Measurements from ENCODE around the gene CLPSL1. TPM values are rescaled to one million over a fixed set of nuclear protein-coding genes. Genes with fewer than 3 reads are reported as not detected.
"Not testable (repeated sequence)": the region's sequence is repeated elsewhere in the genome, so short reads cannot be mapped to it uniquely, and the experiment has no call there.

CLPSL1 gene
- not detected for total RNA-seq

GRCh38 chr6:35780719-35781118, at the start of gene CLPSL1:
TSS of gene CLPSL1 (plus strand) at chr6:35781019. CDS start at chr6:35781111, 92 bp downstream.
- CTCF ChIA-PET: no interaction called here
- POLR2A ChIA-PET: no interaction called here
- H3K9me3 Mint-ChIP-seq (ENCODE audit: low read depth): no peaks in the 10 kb centered on the region

GRCh38 chr6:35731414-35731735, 49.4 kb upstream of the CLPSL1 start:
- H3K36me3 Mint-ChIP-seq (ENCODE audit: low read depth): no peaks in the 10 kb centered on the region
- POLR2A ChIA-PET: interaction anchor here (0.6 to 1.1 kb wide), 2 partner anchors 11 to 220 kb away, joined by 3 to 6 read pairs; no protein-coding TSS in a partner anchor
- intact Hi-C loops (cut with DNase I, micrococcal nuclease): loop anchor here (1.0 to 5.0 kb wide), 7 partner anchors 62 to 711 kb away; partner anchors contain the start of genes BRPF3 (in 1 of the 2), FANCE (in 1 of the 2), KCTD20 (in 1 of the 2) and PXT1 (in 1 of the 2)
- ATAC-seq: peak; percentile 43
- peak overlapping the region; percentile 77 for H3K4me3 Mint-ChIP-seq
- peaks cover 88% of the 10 kb centered on the region for H3K4me1 Mint-ChIP-seq
- CTCF ChIA-PET: interaction anchor here (1.1 to 1.8 kb wide), 8 partner anchors 12 to 140 kb away, joined by 3 to 5 read pairs (median 4); no protein-coding TSS in a partner anchor
- peak overlapping the region; percentile 95 for H3K27ac Mint-ChIP-seq
- H3K27me3 Mint-ChIP-seq: no peaks in the 10 kb centered on the region
- no peaks in the 10 kb centered on the region for H3K9me3 Mint-ChIP-seq (ENCODE audit: low read depth)
- DNase-seq: peak; percentile 97

More at GRCh38 chr6:35780719-35781118, at the start of gene CLPSL1:
- intact Hi-C loops (cut with DNase I, micrococcal nuclease): no loop called here
- H3K27ac Mint-ChIP-seq: no peak within 1 kb of the TSS
- no peak for DNase-seq
- H3K4me1 Mint-ChIP-seq: peaks cover 5% of the 10 kb centered on the region
- H3K36me3 Mint-ChIP-seq (ENCODE audit: low read depth): no peaks in the 10 kb centered on the region
- H3K4me3 Mint-ChIP-seq: no peak within 1 kb of the TSS
- peaks cover 26% of the 10 kb centered on the region for H3K27me3 Mint-ChIP-seq
- no peak for ATAC-seq

- H3K4me3 Mint-ChIP-seq: peak overlapping the region; percentile 77
- no peaks in the 10 kb centered on the region for H3K27me3 Mint-ChIP-seq
- peaks cover 84% of the 10 kb centered on the region for H3K4me1 Mint-ChIP-seq
- DNase-seq (peak; percentile 99), ATAC-seq (peak; percentile 57)
- no peaks in the 10 kb centered on the region for H3K9me3 Mint-ChIP-seq (ENCODE audit: low read depth)
- no peaks in the 10 kb centered on the region for H3K36me3 Mint-ChIP-seq (ENCODE audit: low read depth)
- ChIA-PET CTCF (interaction anchor here (0.6 to 2.8 kb wide), 14 partner anchors 12 to 152 kb away, joined by 3 to 11 read pairs (median 4); no protein-coding TSS in a partner anchor), POLR2A (interaction anchor here (0.6 to 1.1 kb wide), 8 partner anchors 12 to 220 kb away, joined by 3 to 14 read pairs (median 4); no protein-coding TSS in a partner anchor)
- peak overlapping the region; percentile 95 for H3K27ac Mint-ChIP-seq
- intact Hi-C loops (cut with DNase I, micrococcal nuclease): loop anchor here (1.0 to 5.0 kb wide), 13 partner anchors 13 to 710 kb away; partner anchors contain the start of genes BRPF3 (in 1 of the 2), FANCE (in 1 of the 2), FKBP5 (in 1 of the 2) and KCTD20 (in 1 of the 2)
These were observed 48.9 kb upstream of the CLPSL1 start for GRCh38 chr6:35731736-35732532.

- Mint-ChIP-seq H3K27me3 (no peaks in the 10 kb centered on the region), H3K36me3 (ENCODE audit: low read depth) (no peaks in the 10 kb centered on the region), H3K4me3 (no peak overlapping the region), H3K27ac (peak overlapping the region; percentile 95), H3K9me3 (ENCODE audit: low read depth) (no peaks in the 10 kb centered on the region), H3K4me1 (peaks cover 79% of the 10 kb centered on the region)
- ChIA-PET CTCF (interaction anchor here (0.7 to 7.1 kb wide), 14 partner anchors 15 to 152 kb away, joined by 3 to 178 read pairs (median 4); no protein-coding TSS in a partner anchor), POLR2A (interaction anchor here (0.6 to 0.9 kb wide), 4 partner anchors 47 to 252 kb away, joined by 3 to 4 read pairs (median 3); no protein-coding TSS in a partner anchor)
- no peak for DNase-seq
- ATAC-seq: no peak
- intact Hi-C loops (cut with DNase I, micrococcal nuclease): loop anchor here (2.0 to 5.0 kb wide), 9 partner anchors 15 to 709 kb away; partner anchors contain the start of genes BRPF3 (in 1 of the 2), FANCE (in 1 of the 2), KCTD20 (in 1 of the 2) and PXT1 (in 1 of the 2)
These were observed 47.2 kb upstream of the CLPSL1 start for GRCh38 chr6:35733633-35734032.

- not testable (repeated sequence) for H3K4me3 Mint-ChIP-seq; ATAC-seq; H3K27ac Mint-ChIP-seq; H3K36me3 Mint-ChIP-seq (ENCODE audit: low read depth); H3K27me3 Mint-ChIP-seq; H3K9me3 Mint-ChIP-seq (ENCODE audit: low read depth); DNase-seq
- intact Hi-C loops (cut with DNase I, micrococcal nuclease): loop anchor here (5.0 kb wide), 6 partner anchors 67 to 708 kb away; partner anchors contain the start of genes BRPF3 (in 1 of the 2), FANCE (in 1 of the 2), KCTD20 (in 1 of the 2) and PXT1 (in 1 of the 2)
- POLR2A ChIA-PET: interaction anchor here (0.8 to 0.9 kb wide), 2 partner anchors 53 to 118 kb away, joined by 3 to 4 read pairs; no protein-coding TSS in a partner anchor
- H3K4me1 Mint-ChIP-seq: peaks cover 73% of the 10 kb centered on the region
- CTCF ChIA-PET: interaction anchor here (0.6 to 7.1 kb wide), 15 partner anchors 16 to 212 kb away, joined by 3 to 178 read pairs (median 4); no protein-coding TSS in a partner anchor
These were observed 46.5 kb upstream of the CLPSL1 start for GRCh38 chr6:35734319-35734718.

GRCh38 chr6:35735452-35735851, 45.4 kb upstream of the CLPSL1 start:
- no peak overlapping the region for H3K27ac Mint-ChIP-seq
- peaks cover 61% of the 10 kb centered on the region for H3K4me1 Mint-ChIP-seq
- H3K27me3 Mint-ChIP-seq: no peaks in the 10 kb centered on the region
- ChIA-PET POLR2A (interaction anchor here (1.4 kb wide), 2 partner anchors 68 to 127 kb away, joined by 3 read pairs; no protein-coding TSS in a partner anchor), CTCF (interaction anchor here (0.5 to 7.1 kb wide), 27 partner anchors 8 to 213 kb away, joined by 3 to 178 read pairs (median 15); no protein-coding TSS in a partner anchor)
- H3K4me3 Mint-ChIP-seq: no peak overlapping the region
- no peak for DNase-seq
- ATAC-seq: no peak
- H3K9me3 Mint-ChIP-seq (ENCODE audit: low read depth): no peaks in the 10 kb centered on the region
- intact Hi-C loops (cut with DNase I, micrococcal nuclease): loop anchor here in 1 of 2 experiments (5.0 kb wide), 1 partner anchor 438 kb away; the partner anchor contains the start of gene DEF6
- H3K36me3 Mint-ChIP-seq (ENCODE audit: low read depth): no peaks in the 10 kb centered on the region

- ChIA-PET POLR2A (interaction anchor here (0.6 to 1.4 kb wide), 8 partner anchors 67 to 385 kb away, joined by 3 to 5 read pairs (median 3); no protein-coding TSS in a partner anchor), CTCF (interaction anchor here (0.6 to 7.1 kb wide), 58 partner anchors 9 to 770 kb away, joined by 3 to 178 read pairs (median 5); partner anchors contain the start of gene PPARD)
- Mint-ChIP-seq H3K27ac (peak overlapping the region; percentile 39), H3K4me3 (no peak overlapping the region), H3K27me3 (no peaks in the 10 kb centered on the region), H3K4me1 (peaks cover 54% of the 10 kb centered on the region), H3K36me3 (ENCODE audit: low read depth) (no peaks in the 10 kb centered on the region), H3K9me3 (ENCODE audit: low read depth) (no peaks in the 10 kb centered on the region)
- intact Hi-C loops (cut with DNase I, micrococcal nuclease): loop anchor here (1.0 to 5.0 kb wide), 5 partner anchors 112 to 439 kb away; partner anchors contain the start of genes DEF6 (in 1 of the 2) and RPL10A (in 1 of the 2)
- peak; percentile 91 for DNase-seq
- peak; percentile 22 for ATAC-seq
These were observed 44.4 kb upstream of the CLPSL1 start for GRCh38 chr6:35736253-35736894.

GRCh38 chr6:35736982-35737412, 43.8 kb upstream of the CLPSL1 start, which contains the start of gene ARMC12:
TSS of gene ARMC12 (plus strand) at chr6:35737032. CDS start at chr6:35737109, 77 bp downstream.
- CTCF ChIA-PET: interaction anchor here (0.6 to 7.1 kb wide), 63 partner anchors 9 to 1785 kb away, joined by 3 to 178 read pairs (median 5); partner anchors contain the start of gene PPARD
- no peaks in the 10 kb centered on the region for H3K9me3 Mint-ChIP-seq (ENCODE audit: low read depth)
- H3K36me3 Mint-ChIP-seq (ENCODE audit: low read depth): no peaks in the 10 kb centered on the region
- peaks cover 52% of the 10 kb centered on the region for H3K4me1 Mint-ChIP-seq
- POLR2A ChIA-PET: interaction anchor here (0.6 to 1.4 kb wide), 6 partner anchors 67 to 153 kb away, joined by 3 to 4 read pairs (median 3); no protein-coding TSS in a partner anchor
- intact Hi-C loops (cut with DNase I, micrococcal nuclease): loop anchor here (1.0 to 5.0 kb wide), 7 partner anchors 113 to 440 kb away; partner anchors contain the start of genes DEF6 (in 1 of the 2), PPARD (in 1 of the 2) and RPL10A (in 1 of the 2)
- no peaks in the 10 kb centered on the region for H3K27me3 Mint-ChIP-seq
- H3K4me3 Mint-ChIP-seq: peak within 1 kb of the TSS; percentile 56
- DNase-seq (no peak), ATAC-seq (no peak)
- peak within 1 kb of the TSS; percentile 83 for H3K27ac Mint-ChIP-seq

GRCh38 chr6:35737413-35738211, 43.2 kb upstream of the CLPSL1 start:
- H3K27me3 Mint-ChIP-seq: no peaks in the 10 kb centered on the region
- H3K27ac Mint-ChIP-seq: peak overlapping the region; percentile 83
- CTCF ChIA-PET: interaction anchor here (0.6 to 7.1 kb wide), 43 partner anchors 20 to 1785 kb away, joined by 3 to 178 read pairs (median 11); partner anchors contain the start of gene PPARD

More at GRCh38 chr6:35737413-35738211, 43.2 kb upstream of the CLPSL1 start:
- ATAC-seq: peak; percentile 76
- POLR2A ChIA-PET: interaction anchor here (1.1 kb wide), 1 partner anchor 154 kb away, joined by 3 read pairs; no protein-coding TSS in a partner anchor
- Mint-ChIP-seq H3K4me1 (peaks cover 47% of the 10 kb centered on the region), H3K36me3 (ENCODE audit: low read depth) (no peaks in the 10 kb centered on the region), H3K9me3 (ENCODE audit: low read depth) (no peaks in the 10 kb centered on the region), H3K4me3 (peak overlapping the region; percentile 56)
- no peak for DNase-seq
- intact Hi-C loops (cut with DNase I, micrococcal nuclease): loop anchor here (1.0 to 5.0 kb wide), 5 partner anchors 153 to 440 kb away; partner anchors contain the start of genes DEF6 (in 1 of the 2), PPARD (in 1 of the 2) and RPL10A (in 1 of the 2)
